Neural crest cell (in vitro differentiated cells): ENCODE measurements around the gene BIN1. TPM values are rescaled to one million over a fixed set of nuclear protein-coding genes. Genes with fewer than 3 reads are reported as not detected.

Experiments used
- DNase-seq: peaks from one replicate; pipeline ENCODE4 v3.0.0; 2021; ENCODE audit warnings: low read depth, mixed read lengths, low spot score
- H3K27ac Mint-ChIP-seq: one replicate; pipeline ENCODE4 v1.8.0; 2021; ENCODE audit warnings: mild to moderate bottlenecking, mixed read lengths; ENCODE audit not compliant: unreplicated experiment
- H3K27me3 Mint-ChIP-seq: 2 replicates; pipeline ENCODE4 v1.8.0; 2021; ENCODE audit warnings: low read depth, mild to moderate bottlenecking, mixed read lengths
- H3K36me3 Mint-ChIP-seq: 2 replicates; pipeline ENCODE4 v1.8.0; 2021; ENCODE audit warnings: low read depth, mild to moderate bottlenecking, mixed read lengths
- H3K4me1 Mint-ChIP-seq: 2 replicates; pipeline ENCODE4 v1.8.0; 2021; ENCODE audit warnings: mixed read lengths
- H3K4me3 Mint-ChIP-seq: one replicate; pipeline ENCODE4 v1.8.0; 2021; ENCODE audit warnings: mild to moderate bottlenecking, mixed read lengths
- H3K9me3 Mint-ChIP-seq: 2 replicates; pipeline ENCODE4 v1.8.0; 2021; ENCODE audit warnings: mixed read lengths
- total RNA-seq: library from RNA; stranded (reverse); gene quantifications from 2 replicates; pipeline ENCODE4 v1.2.1, GENCODE V29; 2021
- TF ChIP-seq, protein P1 (sequence below): fragments of 200-600 bp; sonication (generic); conservative IDR thresholded peaks from 2 replicates; pipeline ENCODE4 v1.5.0; 2021; ENCODE audit warnings: antibody characterized with exemption, mild to moderate bottlenecking

The BIN1 gene
- total RNA-seq, 1 donor from 2014 or later: 67.7 TPM

DNA sequence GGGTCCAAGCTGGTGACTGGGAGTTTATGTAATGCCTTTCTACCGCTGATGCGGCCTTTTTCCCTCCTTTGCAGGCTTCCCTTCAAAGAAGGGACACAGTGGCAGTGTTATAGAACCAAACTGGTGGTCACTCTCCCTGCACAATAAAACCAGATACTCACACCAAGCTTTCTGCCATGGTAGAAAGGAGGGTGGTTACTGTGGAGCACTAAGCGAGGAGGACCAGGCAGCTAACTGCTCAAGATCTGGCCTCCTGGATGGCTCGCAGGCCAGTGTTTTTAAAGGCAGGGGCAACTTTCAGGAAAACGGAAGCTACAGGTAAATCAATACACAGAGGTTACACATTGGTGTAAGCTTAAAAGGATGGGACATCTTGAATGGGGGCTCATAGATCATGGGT, 89.4 kb downstream of the BIN1 start:
- H3K4me1 Mint-ChIP-seq: no peaks in the 10 kb centered on the region

DNA sequence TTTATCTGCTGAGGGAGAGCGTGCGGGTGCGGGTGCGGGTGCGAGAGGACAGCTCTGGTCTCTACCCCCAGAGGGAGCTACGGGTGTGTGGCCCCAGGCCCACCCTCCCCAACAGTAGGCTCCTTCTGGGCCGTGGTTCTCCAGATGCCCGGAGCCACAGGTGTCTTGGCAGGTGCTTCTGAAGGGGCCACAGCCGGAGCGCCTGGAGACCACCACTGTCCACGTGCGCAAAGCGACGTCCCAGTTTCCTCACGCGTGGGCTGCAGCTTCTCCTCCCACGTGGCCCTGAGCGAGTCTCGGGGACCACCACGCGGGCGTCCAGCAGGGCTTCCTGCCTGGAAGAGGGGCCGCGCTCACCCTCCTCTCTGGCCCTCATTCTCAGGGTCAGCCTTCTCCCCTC, 90.6 kb downstream of the BIN1 start:
- TF ChIP-seq, protein P1, sequence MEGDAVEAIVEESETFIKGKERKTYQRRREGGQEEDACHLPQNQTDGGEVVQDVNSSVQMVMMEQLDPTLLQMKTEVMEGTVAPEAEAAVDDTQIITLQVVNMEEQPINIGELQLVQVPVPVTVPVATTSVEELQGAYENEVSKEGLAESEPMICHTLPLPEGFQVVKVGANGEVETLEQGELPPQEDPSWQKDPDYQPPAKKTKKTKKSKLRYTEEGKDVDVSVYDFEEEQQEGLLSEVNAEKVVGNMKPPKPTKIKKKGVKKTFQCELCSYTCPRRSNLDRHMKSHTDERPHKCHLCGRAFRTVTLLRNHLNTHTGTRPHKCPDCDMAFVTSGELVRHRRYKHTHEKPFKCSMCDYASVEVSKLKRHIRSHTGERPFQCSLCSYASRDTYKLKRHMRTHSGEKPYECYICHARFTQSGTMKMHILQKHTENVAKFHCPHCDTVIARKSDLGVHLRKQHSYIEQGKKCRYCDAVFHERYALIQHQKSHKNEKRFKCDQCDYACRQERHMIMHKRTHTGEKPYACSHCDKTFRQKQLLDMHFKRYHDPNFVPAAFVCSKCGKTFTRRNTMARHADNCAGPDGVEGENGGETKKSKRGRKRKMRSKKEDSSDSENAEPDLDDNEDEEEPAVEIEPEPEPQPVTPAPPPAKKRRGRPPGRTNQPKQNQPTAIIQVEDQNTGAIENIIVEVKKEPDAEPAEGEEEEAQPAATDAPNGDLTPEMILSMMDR: no peak
- no peak for DNase-seq
- H3K36me3 Mint-ChIP-seq: no peaks in the 10 kb centered on the region
- no peak overlapping the region for H3K27ac Mint-ChIP-seq
- H3K4me1 Mint-ChIP-seq: no peaks in the 10 kb centered on the region
- no peak overlapping the region for H3K4me3 Mint-ChIP-seq
- H3K27me3 Mint-ChIP-seq: no peaks in the 10 kb centered on the region
- H3K9me3 Mint-ChIP-seq: no peaks in the 10 kb centered on the region

More for the DNA sequence above, 89.4 kb downstream of the BIN1 start:
- H3K9me3 Mint-ChIP-seq: no peaks in the 10 kb centered on the region
- TF ChIP-seq, protein P1: no peak
- DNase-seq: no peak
- H3K27ac Mint-ChIP-seq: no peak overlapping the region
- no peaks in the 10 kb centered on the region for H3K36me3 Mint-ChIP-seq
- H3K4me3 Mint-ChIP-seq: no peak overlapping the region
- no peaks in the 10 kb centered on the region for H3K27me3 Mint-ChIP-seq

- Mint-ChIP-seq H3K4me3 (no peak overlapping the region), H3K4me1 (no peaks in the 10 kb centered on the region)
These were observed 91.6 kb downstream of the BIN1 start for GRCh38 chr2:127015106-127015910.

DNA sequence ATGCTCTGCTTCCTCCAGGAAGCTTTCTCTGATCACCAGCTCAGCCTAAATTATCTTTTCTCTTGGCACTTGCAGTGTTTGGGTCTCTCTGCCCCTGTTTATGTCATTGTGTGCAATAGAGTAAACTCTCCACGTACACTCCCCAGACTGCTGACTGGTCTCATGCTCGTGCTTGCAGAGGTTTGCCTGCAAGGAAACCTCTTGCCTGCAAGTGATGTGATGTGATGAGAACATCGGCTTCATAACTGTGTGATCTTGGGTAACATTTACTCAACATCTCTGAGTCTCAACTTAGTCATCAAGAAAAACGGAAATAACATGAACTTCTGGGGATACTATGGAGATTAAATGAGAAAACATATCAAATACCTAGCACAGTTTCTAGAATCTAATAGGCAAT, 92.3 kb downstream of the BIN1 start:
- no peak for DNase-seq
- Mint-ChIP-seq H3K36me3 (no peaks in the 10 kb centered on the region), H3K9me3 (peaks cover 6% of the 10 kb centered on the region), H3K4me1 (no peaks in the 10 kb centered on the region), H3K4me3 (no peak overlapping the region), H3K27ac (no peak overlapping the region), H3K27me3 (no peaks in the 10 kb centered on the region)
- TF ChIP-seq, protein P1: no peak

More at GRCh38 chr2:127015106-127015910, 91.6 kb downstream of the BIN1 start:
- H3K27me3 Mint-ChIP-seq: no peaks in the 10 kb centered on the region
- no peaks in the 10 kb centered on the region for H3K36me3 Mint-ChIP-seq
- no peak for DNase-seq
- TF ChIP-seq, protein P1: no peak
- peaks cover 4% of the 10 kb centered on the region for H3K9me3 Mint-ChIP-seq
- H3K27ac Mint-ChIP-seq: no peak overlapping the region

- Mint-ChIP-seq H3K36me3 (no peaks in the 10 kb centered on the region), H3K27ac (no peak overlapping the region)
These were observed 92.7 kb downstream of the BIN1 start for GRCh38 chr2:127014224-127014623.

More at GRCh38 chr2:127014224-127014623, 92.7 kb downstream of the BIN1 start:
- H3K4me3 Mint-ChIP-seq: no peak overlapping the region
- H3K4me1 Mint-ChIP-seq: no peaks in the 10 kb centered on the region
- no peak for DNase-seq
- H3K9me3 Mint-ChIP-seq: peaks cover 6% of the 10 kb centered on the region
- TF ChIP-seq, protein P1: no peak
- H3K27me3 Mint-ChIP-seq: no peaks in the 10 kb centered on the region
